CD4-positive, alpha-beta T cell (primary cell): ENCODE results near the gene UGT1A6. TPM values are rescaled to one million over a fixed set of nuclear protein-coding genes. Genes with fewer than 3 reads are reported as not detected.

Experiments used
- ATAC-seq: fragments of 200-7000 bp; cut with Tn5 transposase; one replicate; pipeline ENCODE4 v1.10.0; 2022; ENCODE audit warnings: mild to moderate bottlenecking; ENCODE audit not compliant: poor library complexity
- CTCF ChIA-PET: fragments of 350-600 bp; sonication (Branson Sonifier 250); formaldehyde crosslinking; loops from one replicate; lab custom pipeline; 2021; ENCODE audit warnings: antibody characterized with exemption, inconsistent platforms; lab: Charles Lee
- POLR2A ChIA-PET: fragments of 350-600 bp; sonication (Branson Sonifier 250); formaldehyde crosslinking; loops from one replicate; lab custom pipeline; 2021; ENCODE audit warnings: antibody characterized with exemption, inconsistent platforms; lab: Charles Lee
- DNase-seq, 14 experiments: peaks; one replicate each; pipeline ENCODE4 v3.0.0-alpha.2; 2013 to 2020; ENCODE audit warnings: mixed read lengths in 2 of 14
- H3K27ac ChIP-seq, 2 donors: one replicate each; pipeline versions ENCODE4 v1.5.1 to v1.7.0; 2013; ENCODE audit warnings: low read length in 2 of 2, low read depth in 1 of 2, mild to moderate bottlenecking in 1 of 2
- H3K27me3 ChIP-seq, 2 experiments: 1 replicate in 1 of 2; 2 replicates in 1 of 2; pipeline versions ENCODE4 v1.6.1 to v1.7.0; 2013; ENCODE audit warnings: low read length in 2 of 2, control low read depth in 1 of 2, mild to moderate bottlenecking in 1 of 2, moderate library complexity in 1 of 2; ENCODE audit not compliant: insufficient read depth in 2 of 2, control insufficient read depth in 1 of 2
- H3K36me3 ChIP-seq: one replicate; pipeline ENCODE4 v1.6.1; 2013; ENCODE audit warnings: low read length, control low read depth; ENCODE audit not compliant: insufficient read depth
- H3K4me1 ChIP-seq: one replicate; pipeline ENCODE4 v1.6.1; 2013; ENCODE audit warnings: low read length, control low read depth; ENCODE audit not compliant: insufficient read depth
- H3K4me3 ChIP-seq: one replicate; pipeline ENCODE4 v1.5.1; 2013; ENCODE audit warnings: mild to moderate bottlenecking, low read length, moderate library complexity
- H3K9me3 ChIP-seq, 2 experiments: 1 replicate in 1 of 2; 2 replicates in 1 of 2; pipeline versions ENCODE4 v1.6.1 to v1.7.0; 2013; ENCODE audit warnings: low read length in 2 of 2, mild to moderate bottlenecking in 2 of 2, control low read depth in 1 of 2, moderate library complexity in 1 of 2; ENCODE audit not compliant: control insufficient read depth in 1 of 2, insufficient read depth in 1 of 2
- H3K27ac Mint-ChIP-seq: one replicate; pipeline ENCODE4 v1.8.0; 2020; ENCODE audit warnings: mixed read lengths
- H3K27me3 Mint-ChIP-seq: one replicate; pipeline ENCODE4 v1.8.0; 2021; ENCODE audit warnings: mixed read lengths
- H3K36me3 Mint-ChIP-seq: one replicate; pipeline ENCODE4 v1.8.0; 2021; ENCODE audit warnings: low read depth, mixed read lengths
- H3K4me1 Mint-ChIP-seq: one replicate; pipeline ENCODE4 v1.8.0; 2021; ENCODE audit warnings: low read depth, mixed read lengths
- H3K4me3 Mint-ChIP-seq: one replicate; pipeline ENCODE4 v1.8.0; 2020; ENCODE audit warnings: mild to moderate bottlenecking, mixed read lengths
- H3K9me3 Mint-ChIP-seq: one replicate; pipeline ENCODE4 v1.8.0; 2020; ENCODE audit warnings: mixed read lengths
- intact Hi-C, 2 experiments: fragments of 100-400 bp; cut with DNase I in 1 of 2; cut with micrococcal nuclease in 1 of 2; formaldehyde crosslinking; loops; one replicate each; pipeline versions ENCODE4 v1.15.1 to v1.9.0; 2023 to 2025; cut with DNase I, micrococcal nuclease
- total RNA-seq, 174 experiments: library from RNA in 2 of 174; stranded (reverse) in 2 of 174; gene quantifications; one replicate each; pipeline ENCODE4 v1.2.3 and lab custom pipeline; 2021 to 2026
- TF ChIP-seq, protein P1 (sequence below): fragments of 200-600 bp; IDR thresholded peaks from one replicate; pipeline ENCODE4 v1.8.0; 2022; ENCODE audit warnings: antibody characterized with exemption, mild to moderate bottlenecking

Gene UGT1A6
- total RNA-seq, 2 experiments from 2014 or later: not detected

DNA sequence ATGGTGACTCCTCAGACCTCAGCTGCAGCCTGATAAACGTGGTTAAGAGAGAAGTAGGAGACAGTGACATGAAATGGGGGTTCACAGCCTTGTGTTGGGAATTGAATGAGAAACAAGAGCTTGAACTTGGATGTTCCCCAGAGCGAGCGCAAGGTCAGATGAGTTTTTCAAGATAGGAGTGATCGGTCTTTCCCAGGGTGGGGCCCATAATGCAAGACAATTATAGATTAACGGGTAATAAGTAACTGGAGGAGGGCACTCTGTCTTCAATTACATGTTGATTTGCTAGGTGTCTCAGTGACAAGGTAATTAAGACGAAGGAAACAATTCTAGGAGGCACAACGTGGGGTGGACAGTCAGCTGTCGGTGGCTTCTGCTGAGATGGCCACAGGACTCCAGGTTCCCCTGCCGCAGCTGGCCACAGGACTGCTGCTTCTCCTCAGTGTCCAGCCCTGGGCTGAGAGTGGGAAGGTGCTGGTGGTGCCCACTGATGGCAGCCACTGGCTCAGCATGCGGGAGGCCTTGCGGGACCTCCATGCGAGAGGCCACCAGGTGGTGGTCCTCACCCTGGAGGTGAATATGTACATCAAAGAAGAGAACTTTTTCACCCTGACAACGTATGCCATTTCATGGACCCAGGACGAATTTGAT lies 20.0 kb downstream of the UGT1A6 start, which contains the start of gene UGT1A5:
Gene UGT1A5 (plus strand): TSS at position 297 of the 651 bp plus-strand sequence. CDS start 85 bp downstream, at position 382.
- ATAC-seq: no peak
- POLR2A ChIA-PET: no interaction called here

DNA sequence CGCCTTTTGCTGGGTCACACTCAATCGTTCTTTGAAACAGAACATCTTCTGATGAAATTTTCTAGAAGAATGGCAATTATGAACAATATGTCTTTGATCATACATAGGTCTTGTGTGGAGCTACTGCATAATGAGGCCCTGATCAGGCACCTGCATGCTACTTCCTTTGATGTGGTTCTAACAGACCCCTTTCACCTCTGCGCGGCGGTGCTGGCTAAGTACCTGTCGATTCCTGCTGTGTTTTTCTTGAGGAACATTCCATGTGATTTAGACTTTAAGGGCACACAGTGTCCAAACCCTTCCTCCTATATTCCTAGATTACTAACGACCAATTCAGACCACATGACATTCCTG lies 20.5 kb downstream of the UGT1A6 start:
- intact Hi-C loops: loop anchor here (5.0 to 10.0 kb wide), 4 partner anchors 311 to 951 kb away; no protein-coding TSS in a partner anchor
- H3K27me3 ChIP-seq: peaks cover 0 to 13% of the 10 kb centered on the region in 2 experiments
- H3K36me3 ChIP-seq: no peaks in the 10 kb centered on the region
- DNase-seq (no peak), ATAC-seq (no peak)
- no peaks in the 10 kb centered on the region for H3K9me3 ChIP-seq
- TF ChIP-seq, protein P1, sequence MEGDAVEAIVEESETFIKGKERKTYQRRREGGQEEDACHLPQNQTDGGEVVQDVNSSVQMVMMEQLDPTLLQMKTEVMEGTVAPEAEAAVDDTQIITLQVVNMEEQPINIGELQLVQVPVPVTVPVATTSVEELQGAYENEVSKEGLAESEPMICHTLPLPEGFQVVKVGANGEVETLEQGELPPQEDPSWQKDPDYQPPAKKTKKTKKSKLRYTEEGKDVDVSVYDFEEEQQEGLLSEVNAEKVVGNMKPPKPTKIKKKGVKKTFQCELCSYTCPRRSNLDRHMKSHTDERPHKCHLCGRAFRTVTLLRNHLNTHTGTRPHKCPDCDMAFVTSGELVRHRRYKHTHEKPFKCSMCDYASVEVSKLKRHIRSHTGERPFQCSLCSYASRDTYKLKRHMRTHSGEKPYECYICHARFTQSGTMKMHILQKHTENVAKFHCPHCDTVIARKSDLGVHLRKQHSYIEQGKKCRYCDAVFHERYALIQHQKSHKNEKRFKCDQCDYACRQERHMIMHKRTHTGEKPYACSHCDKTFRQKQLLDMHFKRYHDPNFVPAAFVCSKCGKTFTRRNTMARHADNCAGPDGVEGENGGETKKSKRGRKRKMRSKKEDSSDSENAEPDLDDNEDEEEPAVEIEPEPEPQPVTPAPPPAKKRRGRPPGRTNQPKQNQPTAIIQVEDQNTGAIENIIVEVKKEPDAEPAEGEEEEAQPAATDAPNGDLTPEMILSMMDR: no peak
- ChIA-PET POLR2A (no interaction called here), CTCF (no interaction called here)
- Mint-ChIP-seq H3K4me1 (no peaks in the 10 kb centered on the region), H3K36me3 (no peaks in the 10 kb centered on the region), H3K27ac (no peak overlapping the region), H3K27me3 (peaks cover 31% of the 10 kb centered on the region), H3K9me3 (no peaks in the 10 kb centered on the region), H3K4me3 (no peak overlapping the region)
- H3K4me3 ChIP-seq: no peak overlapping the region
- H3K27ac ChIP-seq: no peak overlapping the region
- no peaks in the 10 kb centered on the region for H3K4me1 ChIP-seq

More for the DNA sequence above, 20.0 kb downstream of the UGT1A6 start, which contains the start of gene UGT1A5:
- Mint-ChIP-seq H3K36me3 (no peaks in the 10 kb centered on the region), H3K27me3 (peaks cover 26% of the 10 kb centered on the region), H3K27ac (no peak within 1 kb of the TSS), H3K9me3 (no peaks in the 10 kb centered on the region), H3K4me1 (no peaks in the 10 kb centered on the region), H3K4me3 (no peak within 1 kb of the TSS)
- CTCF ChIA-PET: no interaction called here
- TF ChIP-seq, protein P1: no peak
- Histone ChIP-seq H3K36me3 (no peaks in the 10 kb centered on the region), H3K9me3 (no peaks in the 10 kb centered on the region), H3K27ac (no peak within 1 kb of the TSS), H3K4me3 (no peak within 1 kb of the TSS), H3K27me3 (peaks cover 4 to 11% of the 10 kb centered on the region in 2 experiments), H3K4me1 (no peaks in the 10 kb centered on the region)
- intact Hi-C loops: loop anchor here (5.0 to 10.0 kb wide), 4 partner anchors 310 to 950 kb away; no protein-coding TSS in a partner anchor
- no peak for DNase-seq

DNA sequence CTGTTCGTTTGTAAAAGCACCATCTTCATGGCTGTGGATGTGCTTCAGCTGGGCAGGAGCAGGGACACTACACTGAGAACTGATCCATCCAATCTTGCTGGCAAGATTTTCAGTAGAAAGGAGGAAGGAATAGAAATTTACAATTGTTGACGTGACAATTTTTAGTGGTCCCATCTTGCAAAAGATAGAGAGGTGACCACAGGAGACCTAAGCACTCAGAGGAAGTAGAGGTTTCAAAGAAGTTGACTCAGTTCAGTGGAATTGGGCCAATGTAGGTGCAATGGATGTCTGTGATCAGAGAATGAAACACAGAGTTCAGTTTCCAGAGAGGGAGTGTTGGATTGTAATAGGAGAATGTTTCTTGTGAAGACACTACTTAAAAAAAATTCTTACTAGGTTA lies 21.4 kb downstream of the UGT1A6 start:
- H3K36me3 ChIP-seq: no peaks in the 10 kb centered on the region
- no peak overlapping the region for H3K4me3 Mint-ChIP-seq
- intact Hi-C loops: loop anchor here (5.0 to 10.0 kb wide), 4 partner anchors 312 to 952 kb away; no protein-coding TSS in a partner anchor
- ATAC-seq (no peak), DNase-seq (no peak)
- H3K27me3 Mint-ChIP-seq: peaks cover 37% of the 10 kb centered on the region
- no peaks in the 10 kb centered on the region for H3K36me3 Mint-ChIP-seq
- no peak overlapping the region for H3K27ac Mint-ChIP-seq
- H3K4me1 Mint-ChIP-seq: no peaks in the 10 kb centered on the region
- H3K9me3 ChIP-seq: no peaks in the 10 kb centered on the region
- CTCF ChIA-PET: no interaction called here
- TF ChIP-seq, protein P1: no peak
- no peaks in the 10 kb centered on the region for H3K9me3 Mint-ChIP-seq
- H3K4me1 ChIP-seq: no peaks in the 10 kb centered on the region
- H3K27me3 ChIP-seq: peaks cover 0 to 13% of the 10 kb centered on the region in 2 experiments
- POLR2A ChIA-PET: no interaction called here
- H3K27ac ChIP-seq: no peak overlapping the region
- H3K4me3 ChIP-seq: no peak overlapping the region
